Islet of Langerhans (tissue), 1 donor: ENCODE data around the gene SYT6.

ENCODE experiments used
- FAIRE-seq: peaks from one replicate; lab custom pipeline; 2011; peaks lifted over from hg19 to GRCh38; lab: Jason Lieb, UNC

Gene SYT6

DNA sequence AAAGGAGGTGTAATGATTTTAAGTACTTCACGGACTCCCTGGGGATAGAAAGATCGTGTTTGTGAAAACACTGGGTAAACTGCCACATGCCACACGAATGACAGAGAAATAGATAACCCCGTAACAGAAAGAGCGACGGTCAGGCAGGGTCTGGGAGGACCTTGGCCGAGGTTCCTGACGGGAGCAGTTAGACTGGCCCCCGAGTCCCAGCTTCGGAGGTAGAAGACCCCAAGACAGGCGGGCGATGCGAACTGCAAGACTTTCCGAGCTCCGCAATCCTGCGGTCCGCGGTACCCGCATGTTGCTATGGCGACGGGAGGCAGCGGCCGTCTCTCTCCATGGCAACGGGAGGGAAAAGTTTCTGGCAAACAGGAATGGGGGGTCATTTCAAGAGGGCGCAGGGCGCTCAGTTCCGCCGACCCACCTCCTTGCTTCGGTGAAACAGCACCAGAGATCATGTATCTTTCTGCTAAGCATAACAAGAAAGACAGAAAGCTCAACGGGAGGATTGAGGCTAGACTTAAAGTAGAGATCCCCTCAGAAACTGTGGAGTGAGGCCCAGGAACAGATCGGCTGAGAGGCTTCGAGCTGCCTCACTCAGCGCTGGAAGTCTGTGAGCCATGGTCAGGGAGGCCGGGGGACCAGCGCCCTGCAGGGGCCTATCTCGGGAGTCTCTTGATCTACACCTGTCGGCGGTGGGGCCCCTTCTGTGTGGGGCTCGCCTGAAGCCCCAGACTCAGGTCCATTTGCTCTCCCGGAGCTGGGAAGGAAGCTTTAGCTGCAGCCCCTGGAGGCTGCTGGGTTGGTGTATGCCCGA is 685 bp upstream of the SYT6 start:
- FAIRE-seq, result no peak

GRCh38 chr1:114152508-114153260 is 985 bp downstream of the SYT6 start:
- no peak for FAIRE-seq

GRCh38 chr1:114152089-114152507 is 1.6 kb downstream of the SYT6 start:
- no peak for FAIRE-seq

- no peak for FAIRE-seq
These were observed 3.7 kb downstream of the SYT6 start for GRCh38 chr1:114150016-114150415.

DNA sequence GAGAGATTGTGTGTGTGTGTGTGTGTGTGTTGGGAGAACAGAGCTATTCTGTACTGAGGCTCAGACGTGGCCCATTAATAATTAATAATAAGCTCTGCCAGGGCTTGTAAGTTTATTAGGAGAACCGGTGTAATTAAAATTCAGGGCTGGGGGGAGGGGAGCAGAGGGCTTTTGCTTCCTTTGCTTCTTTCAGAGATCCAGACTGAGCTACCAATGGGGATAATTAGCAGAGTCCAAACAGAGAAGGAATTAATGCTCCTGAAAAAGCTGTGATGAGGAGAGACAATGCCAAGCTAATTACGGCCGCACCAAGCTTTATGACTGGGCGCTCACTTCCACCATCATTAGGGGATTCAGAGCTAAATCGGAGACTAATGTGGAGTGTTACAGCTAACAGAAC is 4.5 kb downstream of the SYT6 start:
- no peak for FAIRE-seq

DNA sequence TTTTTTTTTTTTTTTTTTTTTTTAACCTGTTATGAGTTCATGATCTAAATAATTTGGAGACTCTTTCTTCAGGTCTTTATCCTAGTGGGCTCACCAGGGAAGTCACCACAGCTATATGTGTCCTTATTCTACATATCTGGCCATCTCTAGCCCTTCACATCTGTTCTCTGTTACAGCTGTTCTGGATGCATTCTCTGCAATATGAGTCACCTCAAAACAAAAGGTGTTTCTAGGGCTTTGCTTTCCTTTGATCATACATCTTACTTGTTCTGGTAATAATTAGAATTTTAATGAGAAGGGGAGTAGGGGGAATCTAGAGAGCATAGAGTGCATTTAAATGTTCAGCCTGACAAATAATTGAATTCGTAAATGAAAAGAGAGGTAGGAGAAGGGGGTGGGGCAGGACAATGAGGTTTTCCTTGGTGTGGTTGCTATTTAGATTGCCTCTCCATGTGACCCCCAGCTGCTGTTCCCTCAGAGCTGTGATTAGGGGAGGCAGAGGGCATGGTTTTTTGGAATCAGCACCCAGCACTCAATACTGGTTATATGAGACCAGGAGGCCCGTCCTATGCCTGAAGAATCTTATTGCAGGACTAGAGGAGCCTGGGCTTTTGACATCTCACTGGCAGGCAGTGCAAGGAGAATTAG is 8.0 kb downstream of the SYT6 start:
- no peak for FAIRE-seq

- FAIRE-seq, result no peak
These were observed 9.7 kb downstream of the SYT6 start for GRCh38 chr1:114144016-114144415.

GRCh38 chr1:114139540-114139939 is 14.1 kb downstream of the SYT6 start:
- no peak for FAIRE-seq

DNA sequence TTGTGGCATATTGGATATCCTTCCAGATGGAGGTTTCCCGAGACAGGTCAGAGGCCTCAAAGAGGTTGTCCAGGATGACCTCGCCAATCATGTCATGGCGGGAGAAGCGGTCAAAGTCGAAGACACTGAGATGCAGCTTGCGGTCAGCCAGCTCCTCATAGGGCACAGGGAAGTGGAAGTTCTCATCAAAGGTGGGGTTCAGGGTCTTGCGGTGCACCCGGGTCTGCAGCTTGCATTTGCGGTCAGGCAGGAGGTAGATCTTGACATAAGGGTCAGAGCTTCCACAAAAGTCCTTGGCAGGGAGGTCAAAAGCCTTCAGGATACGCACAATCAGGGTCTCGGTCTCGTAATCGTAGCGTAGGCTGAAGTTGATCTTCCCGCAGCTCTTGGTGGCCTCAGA is 16.2 kb downstream of the SYT6 start:
- no peak for FAIRE-seq

DNA sequence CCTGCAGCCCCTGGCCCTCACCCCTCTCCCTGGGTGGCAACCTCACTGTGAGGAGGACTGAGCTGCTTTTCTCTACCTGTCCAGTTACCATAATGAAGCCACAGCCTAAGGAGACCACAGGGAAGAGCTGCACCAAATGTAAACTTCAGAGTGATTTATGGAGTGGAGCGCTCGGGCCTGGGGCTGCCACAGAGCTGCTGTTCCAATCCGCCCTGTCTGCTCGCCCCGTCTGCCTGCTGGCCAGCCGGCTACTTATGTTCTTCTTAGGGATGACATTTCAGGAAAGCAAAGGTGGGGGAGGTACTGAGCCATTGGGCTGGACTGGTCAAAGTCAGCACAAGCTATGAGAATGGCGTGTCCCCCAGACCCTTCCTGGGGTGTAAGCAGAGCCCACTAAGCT is 17.9 kb downstream of the SYT6 start:
- FAIRE-seq, result no peak

DNA sequence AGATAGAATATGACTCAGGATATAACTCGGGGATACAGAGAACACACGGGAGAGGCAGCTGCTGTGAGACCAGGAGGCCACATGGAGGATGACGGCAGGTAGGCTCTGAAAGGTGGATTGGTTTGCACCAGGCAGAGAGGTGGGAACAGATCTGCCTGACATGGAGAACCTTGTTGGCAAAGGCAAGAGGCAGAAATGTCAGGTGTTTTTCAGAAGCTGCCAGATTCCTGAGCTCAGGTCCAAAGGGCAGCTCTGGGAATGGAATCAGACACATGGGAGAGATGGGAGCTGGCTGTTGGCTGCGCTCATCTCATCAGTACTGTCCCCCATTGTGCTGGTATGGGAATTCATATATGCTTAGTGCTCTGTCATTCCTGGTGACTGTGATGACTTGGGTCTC is 19.2 kb downstream of the SYT6 start:
- no peak for FAIRE-seq

- no peak for FAIRE-seq
These were observed 20.5 kb downstream of the SYT6 start for GRCh38 chr1:114133129-114133528.

GRCh38 chr1:114131526-114132220 is 22.0 kb downstream of the SYT6 start:
- FAIRE-seq, result no peak

DNA sequence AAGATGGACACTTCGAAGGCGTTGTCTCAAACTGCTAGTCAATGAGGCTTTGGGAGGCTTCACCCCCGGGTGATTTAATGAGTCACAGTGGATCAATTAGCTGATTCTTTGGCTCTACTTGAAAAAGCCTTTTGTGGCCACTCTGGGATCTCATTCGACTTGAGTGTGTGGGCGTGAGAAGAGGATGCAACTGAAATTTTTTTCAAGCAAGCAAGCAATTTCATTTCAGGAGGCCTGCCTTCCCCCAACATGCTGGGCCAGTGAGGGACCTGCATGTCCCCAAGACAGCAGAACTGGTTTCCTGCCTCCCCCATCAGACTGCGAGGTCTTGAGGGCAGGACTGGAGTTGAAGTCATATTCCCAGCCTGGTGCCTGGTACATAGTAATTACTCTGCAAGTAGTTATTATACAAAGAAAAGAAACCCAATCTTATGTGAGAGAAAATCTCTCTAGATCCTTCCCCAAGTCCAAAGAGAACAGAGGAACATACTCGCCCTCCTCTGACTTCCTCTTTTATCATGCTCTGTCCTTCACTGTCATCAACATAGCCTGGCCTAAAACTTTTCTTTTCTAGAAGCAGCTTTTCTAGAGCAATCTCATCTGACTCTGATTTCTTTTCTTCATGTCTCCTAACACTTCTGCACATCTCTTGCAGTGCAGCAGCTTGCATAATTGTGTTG is 22.7 kb downstream of the SYT6 start:
- FAIRE-seq, result no peak

DNA sequence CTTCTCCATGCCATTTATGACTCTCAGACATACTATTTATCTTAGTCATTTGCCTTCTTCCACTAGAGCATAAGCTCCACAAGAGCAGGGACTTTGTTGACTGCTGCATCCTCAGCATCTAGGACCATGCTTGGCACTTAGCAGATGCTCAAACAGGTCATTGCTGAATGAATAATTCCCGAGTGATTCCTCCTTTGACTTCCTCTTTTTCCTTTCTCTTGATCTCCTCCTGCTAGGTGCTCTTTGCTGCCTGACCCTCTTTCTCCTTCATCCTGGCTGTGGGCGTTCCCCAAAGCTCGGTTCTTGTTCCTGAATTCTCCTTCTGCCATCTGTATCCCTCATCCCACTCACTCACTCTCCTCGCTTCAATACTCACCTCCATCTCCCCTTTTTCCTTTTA is 23.5 kb downstream of the SYT6 start:
- FAIRE-seq, result no peak

GRCh38 chr1:114128293-114128692 is 25.4 kb downstream of the SYT6 start:
- no peak for FAIRE-seq

- FAIRE-seq, result no peak
These were observed 27.2 kb downstream of the SYT6 start for GRCh38 chr1:114126261-114127095.

- FAIRE-seq, result no peak
These were observed 29.0 kb downstream of the SYT6 start for GRCh38 chr1:114124644-114125043.

GRCh38 chr1:114122941-114123618 is 30.6 kb downstream of the SYT6 start:
- no peak for FAIRE-seq

GRCh38 chr1:114118351-114118990 is 35.2 kb downstream of the SYT6 start:
- no peak for FAIRE-seq
